Posterior vena cava (tissue), 2 donors: ENCODE results near the gene RPS6KA1. TPM values are rescaled to one million over a fixed set of nuclear protein-coding genes. Genes with fewer than 3 reads are reported as not detected.
"Not testable (repeated sequence)": the region's sequence is repeated elsewhere in the genome, so short reads cannot be mapped to it uniquely, and the experiment has no call there.

ENCODE experiments used
- DNase-seq: peaks from one replicate; pipeline ENCODE4 v3.0.0-alpha.2; 2020; ENCODE audit warnings: low spot score
- intact Hi-C, 2 donors: fragments of 100-400 bp; cut with DNase I; formaldehyde crosslinking; loops; one replicate each; pipeline versions ENCODE4 v1.14.1 to v1.14.2; 2022 to 2023
- long read RNA-seq, 2 donors: library from polyadenylated mRNA; unstranded; transcript quantifications; one replicate each; pipeline ENCODE4 v2.0.0, GENCODE V29; 2020 to 2021
- total RNA-seq, 2 donors: library from RNA; stranded (reverse); fragmentation: NEBNext Ultra II Directional; extraction: Animal tissue kit (Norgen Biotek cat#: 25700); gene quantifications; one replicate each; pipeline ENCODE4 v1.2.1, GENCODE V29; 2021
- donor health status: DM: yes; HTN: yes; CAD: no.
- donor health status: DM: yes; HTN: yes; CAD: no.

Gene RPS6KA1
- 10 to 100 TPM; 10.2 to 13.9 TPM for total RNA-seq
- long read RNA-seq, donor 1, partial matches to known transcripts, result 0 of 4 reads
- long read RNA-seq, donor 1, other reads (novel, unspliced or antisense), result 3 of 4 reads
- long read RNA-seq, donor 2, partial matches to known transcripts, result 4 of 8 reads
- long read RNA-seq, donor 2, other reads (novel, unspliced or antisense), result 0 of 8 reads

- no peak for DNase-seq
- intact Hi-C loops, result no loop called here
Observed at GRCh38 chr1:26529655-26530409, at the start of gene RPS6KA1. Gene RPS6KA1 (plus strand): TSS chr1:26529761. CDS start chr1:26529921, 160 bp downstream.

- intact Hi-C loops, result no loop called here
Observed at GRCh38 chr1:26482921-26483320, 46.6 kb upstream of the RPS6KA1 start.

GRCh38 chr1:26483980-26484379 is 45.6 kb upstream of the RPS6KA1 start:
- DNase-seq, result no peak
- intact Hi-C loops, result no loop called here

More at GRCh38 chr1:26482921-26483320, 46.6 kb upstream of the RPS6KA1 start:
- no peak for DNase-seq

GRCh38 chr1:26490155-26490554 is 39.4 kb upstream of the RPS6KA1 start:
- intact Hi-C loops, result no loop called here
- no peak for DNase-seq

- DNase-seq, result peak; percentile 6
- intact Hi-C loops, result no loop called here
Observed at GRCh38 chr1:26493267-26493666, 36.3 kb upstream of the RPS6KA1 start.

- DNase-seq, result no peak
- intact Hi-C loops, result no loop called here
Observed at GRCh38 chr1:26493938-26494337, 35.6 kb upstream of the RPS6KA1 start.

GRCh38 chr1:26496861-26497260 is 32.7 kb upstream of the RPS6KA1 start:
- intact Hi-C loops, result no loop called here
- DNase-seq, result no peak

GRCh38 chr1:26498894-26499293 is 30.7 kb upstream of the RPS6KA1 start:
- no peak for DNase-seq
- intact Hi-C loops, result no loop called here

GRCh38 chr1:26500488-26501175 is 28.9 kb upstream of the RPS6KA1 start:
- DNase-seq, result peak; percentile 97
- intact Hi-C loops, result no loop called here

- intact Hi-C loops, result loop anchor here in 1 of 2 donors (1.0 kb wide), 1 partner anchor 28 kb away; no protein-coding TSS in a partner anchor
- DNase-seq, result not testable (repeated sequence)
Observed at GRCh38 chr1:26510711-26511110, 18.9 kb upstream of the RPS6KA1 start.

- intact Hi-C loops, DNase-seq: not testable (repeated sequence)
Observed at GRCh38 chr1:26515836-26516235, 13.7 kb upstream of the RPS6KA1 start.

GRCh38 chr1:26516987-26517765 is 12.4 kb upstream of the RPS6KA1 start:
- intact Hi-C loops, result no loop called here
- no peak for DNase-seq

- intact Hi-C loops, result no loop called here
- DNase-seq, result no peak
Observed at GRCh38 chr1:26517766-26518049, 11.9 kb upstream of the RPS6KA1 start.

- intact Hi-C loops, result no loop called here
- DNase-seq, result no peak
Observed at GRCh38 chr1:26518355-26518754, 11.2 kb upstream of the RPS6KA1 start.

- intact Hi-C loops, result no loop called here
- DNase-seq, result no peak
Observed at GRCh38 chr1:26520339-26520738, 9.2 kb upstream of the RPS6KA1 start.

- no peak for DNase-seq
- intact Hi-C loops, result no loop called here
Observed at GRCh38 chr1:26521669-26522030, 7.9 kb upstream of the RPS6KA1 start.

GRCh38 chr1:26522073-26522472 is 7.5 kb upstream of the RPS6KA1 start:
- intact Hi-C loops, result no loop called here
- DNase-seq, result no peak

GRCh38 chr1:26524181-26524580 is 5.4 kb upstream of the RPS6KA1 start:
- DNase-seq, result no peak
- intact Hi-C loops, result no loop called here

- no peak for DNase-seq
- intact Hi-C loops, result no loop called here
Observed at GRCh38 chr1:26526287-26526686, 3.3 kb upstream of the RPS6KA1 start.

GRCh38 chr1:26529405-26529654 is 231 bp upstream of the RPS6KA1 start:
- intact Hi-C loops, result no loop called here
- no peak for DNase-seq
